ENCODE results near the gene BRINP2.

The BRINP2 gene

DNA sequence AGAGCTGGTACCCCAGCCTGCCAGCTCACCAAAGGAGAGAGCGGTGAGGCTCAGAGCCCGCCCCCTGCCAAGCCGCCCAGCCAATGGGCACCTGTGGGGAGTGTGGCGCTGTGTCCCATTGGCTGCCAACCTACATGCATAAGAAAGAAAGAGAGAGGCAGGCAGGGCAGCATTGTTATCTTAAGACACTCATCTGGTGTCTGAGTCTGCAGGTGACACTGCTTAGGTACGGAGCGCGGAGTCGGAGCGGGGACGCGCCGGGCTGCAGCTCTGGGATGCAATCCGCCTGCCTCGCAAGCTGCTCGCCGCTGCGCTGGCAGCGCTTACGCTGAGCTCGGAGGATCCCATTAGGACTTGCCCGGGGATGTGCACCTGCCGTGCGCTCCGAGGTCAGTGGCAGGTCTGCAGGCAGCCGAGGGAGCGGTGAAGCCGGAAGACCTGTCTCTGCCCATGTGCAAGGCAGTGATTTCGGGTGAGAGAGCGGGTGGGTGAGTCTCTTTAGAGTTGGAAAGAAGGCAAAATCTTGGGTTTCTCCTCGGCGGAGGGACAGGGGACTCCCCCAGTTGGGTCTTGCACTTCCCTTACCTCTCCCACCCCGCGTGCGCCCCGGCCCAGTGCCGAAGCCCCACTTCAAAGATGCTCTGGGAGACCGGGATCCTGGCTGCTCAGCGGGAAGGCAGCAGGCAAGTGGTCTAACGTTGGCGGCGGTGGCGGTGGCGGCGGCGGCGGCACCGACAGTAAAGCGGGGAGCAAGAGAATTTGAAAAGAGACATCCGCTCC is at the start of gene BRINP2:
Gene BRINP2, plus strand, starts transcription at position 203 of the 780 bp plus-strand sequence. CDS start 58,919 bp downstream, outside the sequence.
- no peak for DNase-seq (ENCODE audit: low read depth, low spot score)

DNA sequence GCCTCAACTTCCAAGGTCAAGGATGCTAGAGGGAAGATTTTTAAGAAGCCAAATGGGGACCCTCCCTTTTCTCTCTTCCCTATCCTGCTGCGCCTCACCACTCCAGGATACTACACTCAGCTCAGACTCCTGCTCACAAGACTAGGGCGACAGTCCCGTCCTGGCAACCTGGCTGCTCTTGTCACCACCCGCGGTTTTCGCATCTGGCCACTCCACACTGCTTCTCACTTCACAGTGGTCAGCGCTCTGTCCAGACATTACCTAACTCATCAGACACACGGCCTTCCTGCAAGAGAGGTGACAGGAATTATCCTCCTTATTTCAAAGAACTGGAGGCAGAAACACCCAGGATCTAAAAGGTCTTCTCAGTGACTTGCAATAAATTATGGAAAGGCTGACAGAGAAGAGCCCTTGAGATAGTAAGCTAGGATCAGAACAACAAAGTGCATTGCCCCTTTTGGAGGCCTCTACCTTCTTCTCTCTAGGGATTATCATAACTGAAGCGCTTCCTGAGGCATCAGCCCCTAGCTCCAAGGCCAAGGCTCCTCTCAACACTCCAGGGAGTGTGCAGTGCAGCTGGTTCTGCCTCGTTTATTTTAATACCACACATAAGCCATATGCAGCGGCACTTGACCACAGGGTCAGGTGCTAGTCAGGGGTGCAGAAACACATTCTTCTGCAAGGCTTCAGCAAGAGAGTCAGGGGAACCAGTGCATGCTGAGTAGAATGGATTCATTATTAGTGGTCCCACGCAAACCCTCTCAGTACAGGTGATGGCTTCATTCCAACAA is 48.1 kb upstream of the BRINP2 start:
- no peak for DNase-seq (ENCODE audit: low read depth, low spot score)

GRCh38 chr1:177124577-177125278 is 46.0 kb upstream of the BRINP2 start:
- DNase-seq (ENCODE audit: low read depth, low spot score) = no peak

- no peak for DNase-seq (ENCODE audit: low read depth, low spot score)
Measured at GRCh38 chr1:177126267-177126666, 44.5 kb upstream of the BRINP2 start.

DNA sequence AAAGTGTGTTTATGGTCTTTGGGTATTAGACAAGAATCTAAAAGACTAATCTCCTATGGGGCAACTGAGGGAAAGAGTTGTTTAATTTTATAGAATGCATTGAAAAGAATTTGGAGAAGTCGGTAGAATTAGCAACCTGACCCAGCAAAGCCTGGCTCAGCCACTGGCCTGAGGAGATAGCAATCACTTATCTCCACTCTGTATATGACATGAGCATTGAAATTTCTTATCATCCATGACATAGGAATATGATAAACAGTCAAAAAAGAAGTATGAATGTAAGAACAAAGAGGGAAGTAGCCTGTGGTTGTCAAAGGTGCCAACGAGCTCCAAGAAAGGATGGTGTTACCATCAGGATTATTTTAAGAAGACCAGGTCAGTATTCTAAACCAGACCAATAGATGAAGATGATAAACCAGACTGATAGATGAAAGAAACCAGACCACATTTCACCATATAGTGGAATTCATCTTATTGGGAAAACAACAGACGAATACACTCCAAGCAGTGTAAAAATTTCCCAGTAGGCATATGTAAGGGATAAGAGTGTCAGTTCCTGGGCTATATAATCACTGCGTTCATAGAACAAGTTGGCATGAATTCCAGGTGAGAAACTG is 42.0 kb upstream of the BRINP2 start:
- no peak for DNase-seq (ENCODE audit: low read depth, low spot score)

GRCh38 chr1:177130451-177130945 is 40.3 kb upstream of the BRINP2 start:
- DNase-seq (ENCODE audit: low read depth, low spot score) = no peak

- no peak for DNase-seq (ENCODE audit: low read depth, low spot score)
Measured at GRCh38 chr1:177131723-177132122, 39.0 kb upstream of the BRINP2 start.

DNA sequence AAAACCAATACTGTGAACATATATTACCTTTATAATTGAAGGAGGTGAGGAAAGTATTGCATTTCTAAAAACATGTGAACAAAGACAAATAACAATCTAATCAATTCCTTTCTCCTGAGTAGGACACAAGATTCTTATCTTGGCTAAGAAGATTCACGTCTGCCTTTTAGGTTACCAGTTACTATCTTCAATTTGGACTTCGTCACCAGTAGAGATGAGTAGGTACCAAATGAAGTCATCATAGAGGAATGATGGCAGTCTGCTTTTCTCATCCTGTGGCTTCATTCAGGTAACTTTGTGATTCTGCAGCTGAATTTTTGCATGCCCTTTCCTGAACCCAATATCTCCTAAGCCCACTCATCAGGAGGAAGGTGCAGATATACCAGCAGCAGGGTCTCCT is 38.6 kb upstream of the BRINP2 start:
- no peak for DNase-seq (ENCODE audit: low read depth, low spot score)

GRCh38 chr1:177133977-177134538 is 36.7 kb upstream of the BRINP2 start:
- no peak for DNase-seq (ENCODE audit: low read depth, low spot score)

DNA sequence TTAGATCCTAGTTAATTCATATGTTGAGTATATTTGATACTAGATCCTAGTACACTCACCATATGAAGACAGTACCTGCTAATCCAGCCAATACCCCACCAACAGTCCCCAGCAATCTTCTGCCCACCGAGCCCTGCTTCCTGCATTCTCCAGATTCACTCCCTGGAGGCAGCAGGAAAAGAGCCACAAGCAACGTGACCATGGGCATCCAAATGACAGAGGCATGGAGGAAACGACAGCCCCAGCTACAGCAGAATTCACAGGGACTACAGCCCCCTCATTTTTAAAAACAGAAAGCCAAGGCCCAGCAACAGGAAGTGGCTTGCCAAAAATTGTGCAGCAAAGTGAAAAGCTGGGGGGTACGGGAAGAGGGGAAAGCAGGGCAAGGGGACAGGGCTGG is 35.5 kb upstream of the BRINP2 start:
- DNase-seq (ENCODE audit: low read depth, low spot score) = no peak

DNA sequence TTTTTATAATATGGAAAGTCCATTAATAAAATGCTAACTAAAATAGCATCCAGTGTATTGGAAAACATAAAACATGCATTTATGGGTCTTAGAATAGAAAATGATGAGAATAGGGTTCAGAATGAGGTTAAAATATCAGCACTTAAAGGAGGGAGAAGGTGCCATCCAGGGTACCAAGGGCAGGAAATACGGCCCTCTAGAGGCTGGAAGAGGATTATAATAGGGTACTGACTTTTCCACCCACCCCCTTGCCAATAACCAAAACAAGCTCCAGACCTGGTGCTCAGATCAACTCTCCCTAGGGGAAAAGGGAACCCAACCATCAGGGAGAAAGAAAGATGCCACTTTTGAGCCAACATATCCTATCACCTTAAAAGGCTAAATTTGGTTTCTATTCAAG is 32.9 kb upstream of the BRINP2 start:
- DNase-seq (ENCODE audit: low read depth, low spot score) = no peak

DNA sequence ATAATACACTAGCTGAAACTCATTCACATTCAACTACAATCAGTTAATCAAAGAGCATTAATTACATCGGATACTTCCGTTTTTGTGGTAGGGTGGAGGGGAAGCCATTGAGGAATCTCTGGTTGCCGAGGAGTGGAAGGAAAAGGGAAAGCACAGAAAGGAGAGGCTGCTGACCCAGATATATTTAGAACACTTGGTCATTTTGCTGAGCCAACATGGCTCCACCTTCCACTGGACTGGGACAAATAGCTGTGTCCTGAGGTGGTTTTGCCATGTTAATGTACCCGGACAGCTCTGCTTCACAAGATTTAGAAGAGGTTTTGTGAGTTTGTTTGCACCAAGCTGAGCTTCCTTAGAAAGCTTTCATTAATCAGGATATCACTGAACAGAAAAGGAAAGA is 32.4 kb upstream of the BRINP2 start:
- DNase-seq (ENCODE audit: low read depth, low spot score) = no peak

GRCh38 chr1:177142010-177142409 is 28.7 kb upstream of the BRINP2 start:
- DNase-seq (ENCODE audit: low read depth, low spot score) = no peak

GRCh38 chr1:177142791-177143271 is 27.9 kb upstream of the BRINP2 start:
- DNase-seq (ENCODE audit: low read depth, low spot score) = no peak

- no peak for DNase-seq (ENCODE audit: low read depth, low spot score)
Measured at GRCh38 chr1:177145106-177146070, 25.4 kb upstream of the BRINP2 start.

- DNase-seq (ENCODE audit: low read depth, low spot score) = no peak
Measured at GRCh38 chr1:177146499-177146898, 24.3 kb upstream of the BRINP2 start.

DNA sequence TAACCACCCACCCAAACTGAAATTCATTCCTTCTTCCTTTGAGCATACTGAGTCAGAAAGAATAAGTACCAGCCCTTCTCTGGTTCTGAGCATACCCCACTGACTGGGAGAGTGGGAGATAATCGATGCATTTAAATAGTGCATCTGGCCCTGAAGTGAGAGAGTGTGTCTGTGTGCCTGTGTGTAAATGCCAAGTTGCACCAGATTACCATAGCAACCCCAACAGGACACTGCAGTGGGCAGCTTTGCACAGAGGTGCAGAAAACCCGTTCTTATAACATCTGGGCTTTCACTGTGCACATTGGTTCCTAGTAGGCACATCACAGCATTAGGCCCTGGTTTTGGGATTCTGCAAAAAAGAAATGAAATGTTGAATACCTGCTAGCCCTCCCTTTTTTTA is 8.5 kb upstream of the BRINP2 start:
- no peak for DNase-seq (ENCODE audit: low read depth, low spot score)

- DNase-seq (ENCODE audit: low read depth, low spot score) = no peak
Measured at GRCh38 chr1:177163844-177164379, 6.8 kb upstream of the BRINP2 start.

- no peak for DNase-seq (ENCODE audit: low read depth, low spot score)
Measured at GRCh38 chr1:177164380-177165068, 6.2 kb upstream of the BRINP2 start, which contains the start of gene ASTN1. TSS of gene ASTN1 (minus strand) at chr1:177164712. CDS start at chr1:177164676, 36 bp downstream.
